HG02884 (cell line): Measurements from ENCODE around the gene NLRP8.
"Not testable (repeated sequence)": the region's sequence is repeated elsewhere in the genome, so short reads cannot be mapped to it uniquely, and the experiment has no call there.

Experiments
- ATAC-seq: cut with Tn5 transposase; IDR thresholded peaks from one replicate; pipeline ENCODE4 v1.9.1; 2021; ENCODE audit warnings: mild to moderate bottlenecking, moderate library complexity; ENCODE audit not compliant: unreplicated experiment

NLRP8 gene

DNA sequence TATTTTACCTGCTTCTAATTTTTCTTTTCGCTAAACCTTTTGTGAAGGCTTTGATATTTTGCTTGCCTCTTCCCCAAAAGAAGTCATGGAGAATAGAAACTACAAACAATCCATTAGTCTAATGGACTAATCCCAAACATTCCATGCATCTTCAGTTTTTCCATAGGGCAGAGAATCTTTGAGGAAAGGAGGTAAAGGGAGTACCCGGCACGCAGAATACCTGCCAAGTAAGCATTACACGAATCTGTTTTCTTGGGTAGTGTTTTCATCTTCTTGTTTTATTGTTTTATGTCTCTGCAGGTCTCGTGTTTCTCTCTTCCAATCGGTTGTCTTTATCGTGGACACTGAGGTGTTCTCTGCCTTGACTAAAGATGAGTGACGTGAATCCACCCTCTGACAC, at the start of gene NLRP8:
NLRP8 (plus strand) TSS at position 301 of the 400 bp plus-strand sequence.
- ATAC-seq = no peak

DNA sequence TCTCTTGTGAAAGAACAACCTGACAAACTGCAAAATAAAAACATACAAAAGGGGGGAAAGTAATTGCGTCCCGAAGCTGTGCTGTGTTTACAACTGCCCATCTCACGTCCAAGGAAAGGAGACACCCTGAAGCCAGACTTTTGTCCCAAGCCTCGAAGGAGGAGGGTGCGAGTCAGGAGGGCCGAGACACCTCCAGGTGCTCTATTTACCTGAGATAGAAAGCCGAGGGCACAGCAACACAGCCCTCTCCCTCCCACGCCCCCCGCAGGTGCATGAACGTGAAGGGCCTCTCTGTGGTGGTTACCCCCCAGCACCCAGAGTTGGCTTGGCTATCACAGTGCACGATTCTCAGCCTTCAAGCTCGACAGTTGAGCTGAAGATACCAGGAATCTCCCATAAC, 48.7 kb upstream of the NLRP8 start:
- ATAC-seq = no peak

- ATAC-seq = no peak
Observed at GRCh38 chr19:55901369-55902079, 46.1 kb upstream of the NLRP8 start.

DNA sequence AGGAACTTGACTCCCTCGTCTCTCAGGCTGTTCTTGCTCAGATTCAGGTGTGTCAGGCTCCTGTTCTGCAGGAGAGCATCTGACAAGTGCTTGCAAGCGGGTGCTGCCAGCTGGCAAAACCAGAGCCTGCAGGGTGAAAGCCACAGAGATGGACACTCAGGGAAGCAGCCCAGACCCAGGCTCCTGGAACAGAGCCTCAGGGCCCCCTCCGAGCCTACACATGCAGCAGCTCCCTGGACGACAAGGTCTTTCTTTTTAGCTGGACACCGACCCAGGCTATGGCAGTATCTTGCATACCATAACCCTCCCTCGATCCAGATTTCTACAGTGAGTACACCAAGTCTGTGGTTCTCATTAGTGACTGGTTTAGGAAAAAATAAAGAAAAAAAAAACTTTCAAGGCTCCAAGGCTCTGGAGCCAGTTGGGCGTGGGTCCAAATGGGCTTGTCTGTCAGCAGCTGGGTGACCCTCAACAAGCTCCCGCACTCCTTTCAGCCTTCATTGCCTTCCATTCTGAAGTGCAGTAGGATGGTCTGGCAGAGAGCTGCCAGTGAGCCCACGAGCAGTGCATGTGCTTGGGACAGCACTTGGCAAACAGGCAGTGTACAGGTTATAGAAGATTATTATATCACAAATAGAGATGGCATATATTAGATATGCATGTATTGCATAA, 45.4 kb upstream of the NLRP8 start:
- ATAC-seq = no peak

DNA sequence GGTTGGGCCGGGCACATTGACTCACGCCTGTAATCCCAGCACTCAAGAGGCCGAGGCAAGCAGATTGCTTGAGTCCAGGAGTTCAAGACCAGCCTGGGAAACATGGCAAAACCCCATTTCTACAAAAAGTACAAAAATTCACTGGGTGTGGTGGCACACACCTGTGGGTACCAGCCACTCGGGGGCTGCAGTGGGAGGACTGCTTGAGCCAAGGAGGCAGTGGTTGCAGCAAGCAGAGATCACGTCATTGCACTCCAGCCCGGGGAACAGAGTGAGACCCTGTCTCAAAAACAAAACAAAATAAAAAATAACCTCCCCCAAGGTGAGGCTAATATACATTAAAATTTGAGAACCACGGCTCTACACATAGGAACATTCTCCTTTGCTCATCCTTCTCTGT, 40.3 kb upstream of the NLRP8 start:
- ATAC-seq = no peak

GRCh38 chr19:55907746-55908145, 39.9 kb upstream of the NLRP8 start:
- ATAC-seq = no peak

- ATAC-seq = no peak
Observed at GRCh38 chr19:55909801-55910200, 37.8 kb upstream of the NLRP8 start.

DNA sequence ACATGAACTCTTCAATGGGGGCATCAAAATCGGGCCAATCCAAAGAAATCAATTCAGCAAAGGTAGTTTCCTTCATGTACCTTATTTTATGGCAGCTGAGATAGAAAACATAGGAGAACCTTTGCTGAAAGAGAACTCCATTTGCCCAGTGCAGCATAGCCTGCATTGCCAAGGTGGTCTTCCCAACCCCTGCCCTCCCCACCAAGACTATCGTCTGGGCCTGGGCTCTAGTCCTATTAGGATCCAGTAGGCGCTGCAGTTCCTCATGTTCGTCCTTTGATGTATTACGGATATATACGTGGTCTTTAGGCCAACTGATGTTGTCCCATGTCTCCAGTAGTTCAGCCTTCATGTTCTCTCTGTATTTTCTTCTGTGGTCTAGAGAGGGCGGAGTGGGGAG, 34.7 kb upstream of the NLRP8 start:
- no peak for ATAC-seq

GRCh38 chr19:55913643-55914268, 33.9 kb upstream of the NLRP8 start:
- ATAC-seq = no peak

DNA sequence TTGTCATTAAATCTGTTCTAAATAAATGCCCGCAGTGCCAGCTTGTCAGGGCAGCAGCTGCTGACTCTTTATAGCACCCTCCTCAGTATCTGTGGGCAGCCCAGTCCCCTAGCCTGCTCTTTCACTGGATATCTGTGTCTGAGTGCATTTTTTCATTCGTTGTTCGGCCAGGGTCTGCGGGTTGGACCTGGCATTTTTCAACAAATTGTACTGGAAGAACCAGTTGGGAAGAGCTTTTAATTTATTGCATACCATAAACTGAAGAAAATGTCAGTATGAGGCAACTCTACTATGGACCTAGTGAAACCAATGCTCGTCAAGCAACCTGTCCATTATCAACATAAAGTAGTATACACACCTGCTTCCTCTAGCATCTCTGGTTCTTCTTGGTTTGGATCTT, 24.1 kb upstream of the NLRP8 start:
- ATAC-seq = no peak

DNA sequence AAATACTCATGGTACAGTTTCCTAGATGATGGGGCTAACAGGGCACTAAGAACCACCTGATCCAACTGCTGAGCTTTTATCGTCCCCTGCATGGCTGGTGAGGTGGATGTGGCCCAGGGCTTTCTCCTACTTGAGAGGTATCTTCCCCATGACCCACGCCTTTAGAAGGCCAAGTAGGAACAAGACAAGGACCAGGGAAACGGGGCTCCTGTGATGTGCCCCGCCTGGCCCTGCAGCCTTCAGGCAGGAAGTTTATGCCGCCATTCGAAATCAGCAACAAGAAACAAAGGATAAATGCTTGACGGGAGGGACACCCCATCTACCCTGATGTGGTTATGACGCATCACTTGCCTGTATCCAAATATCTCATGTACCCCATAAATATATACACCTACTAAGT, 19.6 kb upstream of the NLRP8 start:
- no peak for ATAC-seq

- not testable (repeated sequence) for ATAC-seq
Observed at GRCh38 chr19:55929258-55929657, 18.4 kb upstream of the NLRP8 start.

GRCh38 chr19:55930996-55931515, 16.6 kb upstream of the NLRP8 start:
- no peak for ATAC-seq

GRCh38 chr19:55931936-55932386, 15.7 kb upstream of the NLRP8 start, which contains the start of gene NLRP13:
Gene NLRP13 (minus strand): TSS chr19:55932336. CDS start chr19:55932311, 25 bp downstream.
- no peak for ATAC-seq

DNA sequence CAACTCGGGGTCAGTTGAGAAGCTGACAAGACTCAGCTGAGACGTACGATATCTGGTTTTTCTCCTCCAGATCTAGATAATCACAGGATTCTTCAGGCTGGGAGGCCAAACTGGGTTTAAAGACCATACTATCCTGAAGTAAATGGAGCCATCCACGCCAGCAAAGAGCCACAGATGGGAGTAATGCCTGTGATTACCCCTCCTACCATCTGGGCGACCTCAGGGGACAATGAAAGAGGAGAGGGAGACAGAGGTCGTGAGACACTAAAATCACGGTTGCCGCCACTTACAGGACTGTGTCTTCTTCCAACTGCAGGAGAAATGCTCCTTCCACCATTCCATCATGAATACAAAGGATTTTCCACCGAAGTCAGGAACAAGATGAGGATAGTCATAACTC, 12.4 kb upstream of the NLRP8 start:
- ATAC-seq = no peak

GRCh38 chr19:55939206-55939605, 8.4 kb upstream of the NLRP8 start:
- no peak for ATAC-seq

- ATAC-seq = no peak
Observed at GRCh38 chr19:55940306-55940705, 7.3 kb upstream of the NLRP8 start.

GRCh38 chr19:55950566-55950965, 2.9 kb downstream of the NLRP8 start:
- not testable (repeated sequence) for ATAC-seq

- no peak for ATAC-seq
Observed at GRCh38 chr19:55956431-55956830, 8.8 kb downstream of the NLRP8 start.

DNA sequence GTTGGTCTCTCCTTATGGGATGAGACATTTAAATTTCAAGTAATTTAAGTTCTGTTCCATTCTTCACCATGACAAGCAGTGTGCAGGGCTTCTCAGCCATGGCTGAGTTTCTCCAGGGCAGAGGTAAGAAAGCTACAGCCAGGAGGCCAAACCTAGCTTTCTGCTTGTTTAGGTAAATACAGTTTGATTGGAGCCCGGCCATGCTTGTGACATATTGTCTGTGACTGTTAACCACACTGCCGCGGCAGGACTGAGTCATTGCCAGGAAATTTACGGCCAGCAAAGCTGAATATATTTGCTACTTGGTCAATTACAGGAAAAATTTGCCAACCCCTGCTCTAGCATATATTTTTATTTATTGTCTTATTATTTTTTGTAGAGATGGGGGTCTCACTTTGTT, 10.7 kb downstream of the NLRP8 start:
- no peak for ATAC-seq

DNA sequence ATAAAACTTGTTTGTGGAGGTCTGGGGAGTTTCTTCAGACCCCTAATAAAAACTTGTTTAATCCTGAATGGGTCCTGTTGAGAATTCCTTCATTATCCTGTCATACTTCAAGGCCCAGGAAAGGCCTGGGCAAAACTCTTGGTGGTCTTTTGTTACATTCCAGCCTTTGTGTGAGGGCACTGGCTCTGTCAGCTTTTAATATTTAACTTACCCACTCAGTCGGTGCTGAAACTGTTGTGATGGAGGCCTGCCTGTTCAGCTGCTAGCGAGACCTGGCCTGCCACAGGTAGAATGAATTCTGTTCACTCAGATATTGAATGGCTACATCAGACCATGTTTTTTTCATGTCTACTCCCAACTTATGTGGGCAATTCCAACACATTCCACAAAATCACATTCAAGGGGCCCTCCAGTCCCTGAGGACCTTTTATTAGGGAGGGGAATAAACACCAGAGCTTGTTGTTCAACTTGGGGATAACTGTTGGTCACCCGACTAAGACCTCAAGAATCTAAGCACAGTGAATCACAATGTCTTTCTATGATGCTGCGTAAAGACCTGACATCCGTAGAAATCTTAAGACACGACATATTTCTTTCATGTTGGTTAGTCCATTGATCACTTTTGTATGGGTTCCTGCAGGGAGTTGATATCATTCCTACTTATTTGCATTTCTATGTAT, 12.5 kb downstream of the NLRP8 start:
- ATAC-seq = no peak
